Thyroid gland (tissue), 4 donors: Measurements from ENCODE around the gene ME3.

ENCODE experiments used
- POLR2A ChIP-seq, 2 donors: fragments of 450-650 bp; IDR thresholded peaks; one replicate each; pipeline ENCODE4 v1.6.1; 2017; ENCODE audit warnings: antibody characterized with exemption in 2 of 2, mild to moderate bottlenecking in 2 of 2, moderate library complexity in 1 of 2
- TF ChIP-seq, protein P1 (sequence below), 6 experiments: fragments of 200-600 bp in 3 of 6; fragments of 450-650 bp in 3 of 6; sonication (generic) in 3 of 6; IDR thresholded peaks; one replicate each; pipeline ENCODE4 v1.5.1; 2016 to 2019; ENCODE audit warnings: antibody characterized with exemption in 6 of 6, mild to moderate bottlenecking in 2 of 6, inconsistent platforms in 1 of 6, moderate library complexity in 1 of 6

DNA sequence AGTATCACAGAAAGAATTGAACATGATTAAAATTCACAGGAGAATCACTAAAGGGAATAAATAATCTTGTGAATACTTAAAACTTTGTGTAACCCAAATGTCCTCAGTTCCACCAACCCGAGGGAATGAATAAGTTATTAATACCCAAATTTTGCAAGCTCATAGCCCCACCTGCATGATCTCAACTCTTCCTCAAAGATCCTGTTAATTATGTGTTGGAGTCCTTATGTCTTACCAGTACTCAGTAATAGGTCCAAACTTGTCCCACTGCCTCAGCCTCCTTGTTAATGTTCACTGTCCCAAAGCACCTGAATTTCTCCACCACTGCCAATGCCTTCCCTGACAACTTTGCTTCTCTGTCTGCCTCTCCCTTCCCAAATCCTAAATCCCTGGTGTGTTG is 46.1 kb upstream of the ME3 start:
- TF ChIP-seq, protein P1, sequence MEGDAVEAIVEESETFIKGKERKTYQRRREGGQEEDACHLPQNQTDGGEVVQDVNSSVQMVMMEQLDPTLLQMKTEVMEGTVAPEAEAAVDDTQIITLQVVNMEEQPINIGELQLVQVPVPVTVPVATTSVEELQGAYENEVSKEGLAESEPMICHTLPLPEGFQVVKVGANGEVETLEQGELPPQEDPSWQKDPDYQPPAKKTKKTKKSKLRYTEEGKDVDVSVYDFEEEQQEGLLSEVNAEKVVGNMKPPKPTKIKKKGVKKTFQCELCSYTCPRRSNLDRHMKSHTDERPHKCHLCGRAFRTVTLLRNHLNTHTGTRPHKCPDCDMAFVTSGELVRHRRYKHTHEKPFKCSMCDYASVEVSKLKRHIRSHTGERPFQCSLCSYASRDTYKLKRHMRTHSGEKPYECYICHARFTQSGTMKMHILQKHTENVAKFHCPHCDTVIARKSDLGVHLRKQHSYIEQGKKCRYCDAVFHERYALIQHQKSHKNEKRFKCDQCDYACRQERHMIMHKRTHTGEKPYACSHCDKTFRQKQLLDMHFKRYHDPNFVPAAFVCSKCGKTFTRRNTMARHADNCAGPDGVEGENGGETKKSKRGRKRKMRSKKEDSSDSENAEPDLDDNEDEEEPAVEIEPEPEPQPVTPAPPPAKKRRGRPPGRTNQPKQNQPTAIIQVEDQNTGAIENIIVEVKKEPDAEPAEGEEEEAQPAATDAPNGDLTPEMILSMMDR (IDR thresholded peaks at IDR 0.05) = no peak
- no peak for TF ChIP-seq POLR2A (IDR thresholded peaks at IDR 0.05)
